ENCODE measurements around the gene SRRM3.

The SRRM3 gene

DNA sequence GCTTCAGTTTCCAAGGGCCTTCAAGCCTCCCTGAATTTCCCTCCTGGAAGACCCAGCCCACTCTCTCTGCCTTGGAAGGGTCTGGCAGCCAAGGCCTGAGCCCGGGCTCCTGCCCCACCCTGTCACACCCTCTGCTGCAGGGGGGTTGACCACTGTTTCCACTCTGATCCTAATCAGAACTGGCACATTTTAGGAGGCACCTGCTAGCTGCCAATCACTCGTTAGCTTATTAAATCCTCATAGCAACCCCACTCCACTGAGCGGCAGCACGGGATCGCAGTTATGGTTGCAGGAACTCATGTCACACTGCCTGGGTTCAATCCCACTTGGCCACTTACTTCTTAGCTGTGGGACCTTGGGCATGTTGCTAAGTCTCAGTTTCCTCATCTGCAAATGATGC, 113.7 kb downstream of the SRRM3 start:
- TF ChIP-seq, protein P1, sequence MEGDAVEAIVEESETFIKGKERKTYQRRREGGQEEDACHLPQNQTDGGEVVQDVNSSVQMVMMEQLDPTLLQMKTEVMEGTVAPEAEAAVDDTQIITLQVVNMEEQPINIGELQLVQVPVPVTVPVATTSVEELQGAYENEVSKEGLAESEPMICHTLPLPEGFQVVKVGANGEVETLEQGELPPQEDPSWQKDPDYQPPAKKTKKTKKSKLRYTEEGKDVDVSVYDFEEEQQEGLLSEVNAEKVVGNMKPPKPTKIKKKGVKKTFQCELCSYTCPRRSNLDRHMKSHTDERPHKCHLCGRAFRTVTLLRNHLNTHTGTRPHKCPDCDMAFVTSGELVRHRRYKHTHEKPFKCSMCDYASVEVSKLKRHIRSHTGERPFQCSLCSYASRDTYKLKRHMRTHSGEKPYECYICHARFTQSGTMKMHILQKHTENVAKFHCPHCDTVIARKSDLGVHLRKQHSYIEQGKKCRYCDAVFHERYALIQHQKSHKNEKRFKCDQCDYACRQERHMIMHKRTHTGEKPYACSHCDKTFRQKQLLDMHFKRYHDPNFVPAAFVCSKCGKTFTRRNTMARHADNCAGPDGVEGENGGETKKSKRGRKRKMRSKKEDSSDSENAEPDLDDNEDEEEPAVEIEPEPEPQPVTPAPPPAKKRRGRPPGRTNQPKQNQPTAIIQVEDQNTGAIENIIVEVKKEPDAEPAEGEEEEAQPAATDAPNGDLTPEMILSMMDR (IDR thresholded peaks at IDR 0.05; ENCODE audit: borderline replicate concordance, insufficient read depth, low read depth, low read length), result no peak
- H3K4me3 ChIP-seq (ENCODE audit: low read depth, low read length), result no peak overlapping the region

DNA sequence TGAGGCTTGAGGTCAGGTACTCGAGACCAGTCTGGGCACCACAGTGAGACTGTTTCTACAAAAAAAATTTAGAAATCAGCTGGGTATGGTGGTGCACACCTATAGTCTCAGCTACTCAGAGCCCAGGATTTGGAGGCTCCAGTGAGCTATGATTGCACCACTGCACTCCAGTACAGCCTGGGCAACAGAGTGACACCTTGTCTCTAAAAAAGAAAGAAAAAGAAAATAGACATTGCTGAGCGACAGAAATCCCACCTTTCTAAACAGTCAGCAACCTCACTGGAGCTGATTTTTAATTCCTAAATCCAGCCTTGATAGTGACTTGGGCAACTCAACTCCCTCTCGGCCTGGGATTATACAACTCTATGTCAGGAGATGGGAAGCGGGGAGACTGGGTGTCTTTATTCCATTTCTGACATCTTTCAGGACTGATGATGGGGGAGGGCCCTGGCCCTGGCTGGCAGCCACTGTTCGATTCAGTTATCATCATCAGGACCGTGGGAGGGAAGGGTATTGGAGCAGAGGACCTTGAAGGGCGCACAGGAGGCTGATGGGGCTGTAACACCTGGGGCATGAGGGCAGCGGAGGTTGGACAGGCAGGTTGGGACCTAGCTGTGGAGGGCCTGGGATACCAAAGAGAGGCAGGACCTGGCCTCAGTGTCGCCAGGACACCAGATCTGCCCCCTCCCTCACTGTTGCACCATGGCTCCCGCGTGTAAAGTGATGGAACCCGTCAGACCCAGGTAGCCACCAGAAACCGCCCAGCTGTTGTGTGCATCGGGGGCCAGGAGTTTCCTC, 115.5 kb downstream of the SRRM3 start:
- TF ChIP-seq, protein P1 (IDR thresholded peaks at IDR 0.05; ENCODE audit: borderline replicate concordance, insufficient read depth, low read depth, low read length), result no peak

DNA sequence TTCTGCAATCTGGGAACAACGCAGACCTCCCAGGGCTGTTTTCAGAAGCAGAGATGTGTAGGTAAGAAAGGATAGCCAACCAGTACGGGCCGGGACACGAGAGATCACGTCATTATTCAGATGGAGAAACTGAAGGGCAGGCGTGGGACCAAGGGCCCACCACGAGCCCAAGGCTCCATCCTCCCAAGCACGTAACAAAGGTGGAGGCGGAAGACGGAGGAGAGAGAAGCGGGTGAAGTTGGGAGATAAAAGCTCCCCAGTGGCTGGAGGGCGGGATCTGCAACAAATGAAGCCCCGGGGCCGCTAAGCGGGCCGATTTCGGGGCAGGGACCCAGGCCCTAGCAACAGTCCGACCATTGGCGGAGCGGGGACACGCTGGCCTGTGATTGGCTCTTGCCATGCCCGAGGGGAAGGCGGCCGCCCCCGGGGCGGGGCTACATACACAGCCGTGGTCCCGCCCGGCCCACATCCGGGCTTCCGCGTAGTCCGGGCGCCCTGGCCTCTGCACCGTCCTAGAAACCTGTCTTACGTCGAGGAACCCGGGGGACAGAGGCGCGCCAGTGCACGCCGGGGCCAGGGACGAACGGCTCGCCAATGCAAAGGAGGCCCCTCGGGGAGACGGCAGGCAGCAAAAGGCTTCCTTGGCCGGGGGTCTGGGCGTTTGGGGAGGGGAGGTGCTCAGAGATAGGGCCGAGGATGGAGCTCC, 116.2 kb downstream of the SRRM3 start:
- TF ChIP-seq, protein P1 (IDR thresholded peaks at IDR 0.05; ENCODE audit: borderline replicate concordance, insufficient read depth, low read depth, low read length), result no peak
- peak overlapping the region; percentile 85 for H3K4me3 ChIP-seq (ENCODE audit: low read depth, low read length)

More for the DNA sequence above, 115.5 kb downstream of the SRRM3 start:
- H3K4me3 ChIP-seq (ENCODE audit: low read depth, low read length), result peak overlapping the region; percentile 48

DNA sequence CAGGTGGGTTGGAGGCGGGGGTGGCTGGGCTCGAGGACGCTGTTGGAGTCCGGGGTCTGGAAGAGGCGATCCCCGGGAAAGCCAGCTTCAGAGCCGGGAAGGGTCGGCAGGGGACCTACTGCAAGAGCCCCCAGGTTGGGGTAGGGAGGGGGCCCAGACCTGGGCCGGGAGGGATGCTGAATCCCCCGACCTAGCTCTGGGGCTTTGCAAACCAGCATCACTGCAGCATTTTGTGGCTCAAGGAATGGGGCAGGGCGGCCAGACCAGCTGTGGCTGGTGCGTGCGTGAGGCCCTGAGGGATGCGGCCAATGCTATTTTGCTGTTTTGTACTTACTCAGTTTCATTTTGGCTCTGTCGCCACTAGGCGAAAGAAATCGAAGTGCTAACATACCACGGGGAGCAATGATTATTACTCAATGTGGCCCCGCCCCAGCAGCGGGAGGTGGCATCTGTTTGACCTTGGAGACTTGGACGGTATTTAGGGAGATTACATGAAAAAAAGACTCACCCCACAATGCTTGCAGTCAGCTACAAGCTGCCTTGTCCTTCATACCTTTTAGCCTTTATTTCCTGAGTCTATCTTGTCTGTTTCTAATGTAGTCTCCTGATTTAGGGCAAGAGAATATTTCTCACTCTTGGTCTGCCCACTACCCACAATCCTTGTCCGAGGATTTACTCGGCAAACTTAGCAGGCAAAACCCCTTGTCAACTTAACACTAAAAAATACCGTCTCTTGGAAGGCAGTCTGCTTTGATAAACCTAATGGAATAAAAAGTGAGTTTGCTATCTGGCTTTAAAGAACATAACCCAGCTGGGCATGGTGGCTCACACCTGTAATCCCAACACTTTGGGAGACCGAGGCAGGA, 117.0 kb downstream of the SRRM3 start:
- TF ChIP-seq, protein P1 (IDR thresholded peaks at IDR 0.05; ENCODE audit: borderline replicate concordance, insufficient read depth, low read depth, low read length), result peak; percentile 36; the same call in 1 of the 2 replicates
- peak overlapping the region; percentile 85 for H3K4me3 ChIP-seq (ENCODE audit: low read depth, low read length)

DNA sequence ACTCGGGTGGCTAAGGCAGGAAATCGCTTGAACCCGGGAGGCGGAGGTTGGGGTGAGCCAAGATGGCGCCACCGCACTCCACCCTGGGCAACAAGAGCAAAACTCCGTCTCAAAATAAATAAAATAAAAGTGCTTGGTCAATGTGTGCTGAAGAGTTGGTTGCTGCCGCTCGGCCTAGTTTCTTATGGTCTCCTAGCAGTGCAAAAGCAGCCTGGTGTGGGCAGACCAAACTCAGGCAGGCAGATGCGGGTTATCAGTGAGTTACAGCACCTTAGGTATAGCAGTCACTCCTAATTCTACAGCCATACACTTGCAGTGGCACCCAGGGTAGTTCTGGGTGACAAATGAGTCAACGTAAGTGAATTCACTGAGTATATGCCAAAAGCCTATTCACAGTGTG, 123.4 kb downstream of the SRRM3 start:
- no peak overlapping the region for H3K4me3 ChIP-seq (ENCODE audit: low read depth, low read length)
- TF ChIP-seq, protein P1 (IDR thresholded peaks at IDR 0.05; ENCODE audit: borderline replicate concordance, insufficient read depth, low read depth, low read length), result no peak

DNA sequence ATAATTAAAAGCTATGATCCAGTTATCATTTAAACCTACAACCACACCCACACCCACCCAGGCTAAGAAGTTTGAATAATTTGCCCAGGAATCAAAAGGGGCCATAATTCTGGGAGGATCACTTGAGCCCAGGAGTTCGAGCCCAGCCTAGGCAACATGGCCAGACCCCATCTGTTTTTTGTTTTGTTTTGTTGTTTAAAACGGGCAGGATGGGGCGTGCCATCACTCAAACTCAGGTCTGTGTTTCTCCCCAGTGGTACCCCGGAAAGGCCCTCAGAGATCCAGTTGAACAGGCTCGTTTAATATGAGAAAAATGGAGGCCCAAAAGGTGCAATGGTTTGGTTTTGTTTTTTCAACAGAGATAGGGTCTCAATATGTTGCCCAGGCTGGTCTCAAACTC, 124.1 kb downstream of the SRRM3 start:
- TF ChIP-seq, protein P1 (IDR thresholded peaks at IDR 0.05; ENCODE audit: borderline replicate concordance, insufficient read depth, low read depth, low read length), result no peak
- no peak overlapping the region for H3K4me3 ChIP-seq (ENCODE audit: low read depth, low read length)
